HUES48 (cell line): ENCODE results near the gene POLD1.

ENCODE experiments used
- H3K27ac ChIP-seq: one replicate; pipeline ENCODE4 v1.7.0; 2013; ENCODE audit warnings: low read depth, low read length, inconsistent platforms
- H3K27me3 ChIP-seq: 2 replicates; pipeline ENCODE4 v1.6.1; 2013; ENCODE audit warnings: mild to moderate bottlenecking, low read length; ENCODE audit not compliant: control insufficient read depth, insufficient read depth
- H3K36me3 ChIP-seq: 2 replicates; pipeline ENCODE4 v1.6.1; 2013; ENCODE audit warnings: low read length; ENCODE audit not compliant: control insufficient read depth, insufficient read depth
- H3K4me1 ChIP-seq: 2 replicates; pipeline ENCODE4 v1.6.1; 2013; ENCODE audit warnings: mild to moderate bottlenecking, low read length; ENCODE audit not compliant: control insufficient read depth, insufficient read depth
- H3K4me3 ChIP-seq: 2 replicates; pipeline ENCODE4 v1.5.1; 2013; ENCODE audit warnings: mild to moderate bottlenecking, low read depth, low read length
- H3K9ac ChIP-seq: 2 replicates; pipeline ENCODE4 v1.6.1; 2013; ENCODE audit warnings: mild to moderate bottlenecking, low read depth, low read length, moderate library complexity
- H3K9me3 ChIP-seq: 2 replicates; pipeline ENCODE4 v1.6.1; 2013; ENCODE audit warnings: low read length; ENCODE audit not compliant: control insufficient read depth, insufficient read depth

POLD1 gene

DNA sequence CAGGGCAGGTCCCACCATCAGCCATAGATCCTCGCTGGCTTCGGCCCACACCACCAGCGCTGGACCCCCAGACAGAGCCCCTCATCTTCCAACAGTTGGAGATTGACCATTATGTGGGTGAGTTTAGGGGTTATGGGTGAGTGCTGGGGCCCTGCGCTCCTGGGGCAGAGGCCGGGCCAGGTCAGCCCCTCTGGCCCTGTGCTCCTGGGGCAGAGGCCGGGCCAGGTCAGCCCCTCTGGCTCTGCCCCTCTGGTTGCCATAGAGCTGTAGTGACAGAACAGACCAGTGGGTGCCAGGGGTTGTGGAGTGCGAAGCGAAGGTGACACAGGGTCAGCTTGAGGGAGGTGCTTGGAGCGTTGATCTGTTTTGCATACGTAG lies 15.2 kb downstream of the POLD1 start:
- no peaks in the 10 kb centered on the region for H3K4me1 ChIP-seq
- no peak overlapping the region for H3K27ac ChIP-seq

DNA sequence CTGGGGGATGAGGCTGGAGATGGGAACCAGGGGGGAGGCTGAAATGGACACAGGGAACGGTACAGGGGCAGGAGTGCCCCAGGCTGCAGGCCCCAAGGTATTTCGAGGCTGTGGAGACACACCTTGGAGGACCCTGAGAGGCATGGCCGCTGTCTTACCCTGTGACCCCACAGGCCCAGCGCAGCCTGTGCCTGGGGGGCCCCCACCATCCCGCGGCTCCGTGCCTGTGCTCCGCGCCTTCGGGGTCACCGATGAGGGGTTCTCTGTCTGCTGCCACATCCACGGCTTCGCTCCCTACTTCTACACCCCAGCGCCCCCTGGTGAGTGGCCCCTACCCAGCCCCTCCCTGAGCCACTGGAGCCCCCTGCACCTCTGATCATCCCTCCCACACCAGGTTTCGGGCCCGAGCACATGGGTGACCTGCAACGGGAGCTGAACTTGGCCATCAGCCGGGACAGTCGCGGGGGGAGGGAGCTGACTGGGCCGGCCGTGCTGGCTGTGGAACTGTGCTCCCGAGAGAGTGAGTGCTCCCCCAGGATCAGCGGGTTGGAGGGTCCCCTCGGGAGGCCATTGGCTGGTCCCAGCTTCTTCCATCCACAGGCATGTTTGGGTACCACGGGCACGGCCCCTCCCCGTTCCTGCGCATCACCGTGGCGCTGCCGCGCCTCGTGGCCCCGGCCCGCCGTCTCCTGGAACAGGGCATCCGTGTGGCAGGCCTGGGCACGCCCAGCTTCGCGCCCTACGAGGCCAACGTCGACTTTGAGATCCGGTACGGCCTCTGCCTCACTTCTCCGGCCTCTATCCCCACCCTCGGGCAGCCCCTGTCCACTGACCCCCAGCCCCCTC lies 17.7 kb downstream of the POLD1 start:
- Histone ChIP-seq H3K27me3 (no peaks in the 10 kb centered on the region), H3K36me3 (peaks cover 55% of the 10 kb centered on the region), H3K9ac (no peak overlapping the region), H3K9me3 (no peaks in the 10 kb centered on the region), H3K4me1 (no peaks in the 10 kb centered on the region), H3K4me3 (no peak overlapping the region), H3K27ac (no peak overlapping the region)

More for the DNA sequence above, 15.2 kb downstream of the POLD1 start:
- H3K27me3 ChIP-seq: no peaks in the 10 kb centered on the region
- no peak overlapping the region for H3K4me3 ChIP-seq
- no peak overlapping the region for H3K9ac ChIP-seq
- H3K36me3 ChIP-seq: peaks cover 37% of the 10 kb centered on the region
- no peaks in the 10 kb centered on the region for H3K9me3 ChIP-seq

DNA sequence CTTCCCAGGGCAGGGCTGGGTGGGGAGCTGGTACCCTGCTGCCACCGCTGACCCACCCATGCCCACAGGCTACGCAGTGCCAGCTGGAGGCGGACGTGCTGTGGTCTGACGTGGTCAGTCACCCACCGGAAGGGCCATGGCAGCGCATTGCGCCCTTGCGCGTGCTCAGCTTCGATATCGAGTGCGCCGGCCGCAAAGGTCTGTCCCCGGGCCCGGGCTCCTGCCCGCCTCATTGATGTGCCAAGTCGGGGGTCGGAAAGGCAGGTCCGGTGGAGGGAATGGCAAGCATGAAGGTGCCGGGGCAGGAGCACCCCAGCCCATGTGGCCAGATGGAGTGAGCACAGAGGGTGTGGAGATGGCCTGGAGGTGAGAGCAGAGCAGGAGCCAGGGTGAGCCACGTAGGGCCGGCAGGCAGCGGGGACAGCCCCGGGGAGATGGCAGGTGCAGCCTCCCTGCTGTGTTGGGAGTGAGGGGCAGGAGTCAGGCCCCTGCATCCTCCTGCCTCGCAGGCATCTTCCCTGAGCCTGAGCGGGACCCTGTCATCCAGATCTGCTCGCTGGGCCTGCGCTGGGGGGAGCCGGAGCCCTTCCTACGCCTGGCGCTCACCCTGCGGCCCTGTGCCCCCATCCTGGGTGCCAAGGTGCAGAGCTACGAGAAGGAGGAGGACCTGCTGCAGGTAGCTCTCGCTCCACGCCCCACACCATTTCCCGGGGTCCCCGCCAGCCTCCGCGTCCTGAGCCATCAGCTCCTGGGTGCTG lies 18.6 kb downstream of the POLD1 start:
- Histone ChIP-seq H3K27ac (no peak overlapping the region), H3K9me3 (no peaks in the 10 kb centered on the region), H3K36me3 (peaks cover 60% of the 10 kb centered on the region)

DNA sequence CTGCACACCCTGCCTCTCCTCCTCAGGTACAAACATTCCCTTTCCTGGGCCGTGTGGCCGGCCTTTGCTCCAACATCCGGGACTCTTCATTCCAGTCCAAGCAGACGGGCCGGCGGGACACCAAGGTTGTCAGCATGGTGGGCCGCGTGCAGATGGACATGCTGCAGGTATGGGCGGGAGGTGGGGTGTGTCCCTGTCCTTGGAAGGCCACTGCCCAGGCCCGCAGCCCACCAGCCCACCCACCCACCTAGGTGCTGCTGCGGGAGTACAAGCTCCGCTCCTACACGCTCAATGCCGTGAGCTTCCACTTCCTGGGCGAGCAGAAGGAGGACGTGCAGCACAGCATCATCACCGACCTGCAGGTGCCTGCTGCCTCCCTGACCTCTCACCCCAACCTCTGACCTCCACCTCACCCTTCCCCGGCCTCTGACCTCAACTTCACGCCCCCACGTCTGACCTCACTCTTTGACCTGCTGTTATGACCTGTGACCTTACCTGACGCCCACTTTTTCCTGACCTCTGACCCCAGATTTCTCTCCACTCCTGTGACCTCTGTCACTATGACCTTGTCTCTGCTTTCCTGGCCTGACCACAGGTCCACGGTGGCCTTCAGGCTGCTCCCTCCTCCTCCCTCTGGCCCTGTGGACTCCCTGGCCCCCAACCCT lies 22.1 kb downstream of the POLD1 start:
- Histone ChIP-seq H3K4me3 (no peak overlapping the region), H3K4me1 (no peaks in the 10 kb centered on the region), H3K9ac (no peak overlapping the region), H3K36me3 (peaks cover 78% of the 10 kb centered on the region), H3K27me3 (no peaks in the 10 kb centered on the region), H3K27ac (no peak overlapping the region), H3K9me3 (no peaks in the 10 kb centered on the region)

More for the DNA sequence above, 18.6 kb downstream of the POLD1 start:
- Histone ChIP-seq H3K27me3 (no peaks in the 10 kb centered on the region), H3K4me1 (no peaks in the 10 kb centered on the region), H3K4me3 (no peak overlapping the region), H3K9ac (no peak overlapping the region)

DNA sequence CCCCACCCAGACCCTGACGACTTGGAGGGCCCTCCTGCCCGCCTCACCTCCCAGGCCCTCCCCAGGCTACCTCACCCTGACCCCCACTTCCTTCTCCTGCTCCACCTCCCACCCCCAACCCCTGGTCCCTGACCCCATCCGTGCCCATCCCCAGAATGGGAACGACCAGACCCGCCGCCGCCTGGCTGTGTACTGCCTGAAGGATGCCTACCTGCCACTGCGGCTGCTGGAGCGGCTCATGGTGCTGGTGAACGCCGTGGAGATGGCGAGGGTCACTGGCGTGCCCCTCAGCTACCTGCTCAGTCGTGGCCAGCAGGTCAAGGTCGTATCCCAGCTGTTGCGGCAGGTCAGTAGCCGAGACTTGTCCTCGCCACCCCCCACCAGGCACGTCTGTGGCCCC lies 22.7 kb downstream of the POLD1 start:
- no peak overlapping the region for H3K27ac ChIP-seq
- no peak overlapping the region for H3K4me3 ChIP-seq
- H3K27me3 ChIP-seq: no peaks in the 10 kb centered on the region
- H3K9me3 ChIP-seq: no peaks in the 10 kb centered on the region
- no peak overlapping the region for H3K9ac ChIP-seq
- H3K4me1 ChIP-seq: no peaks in the 10 kb centered on the region
- peaks cover 77% of the 10 kb centered on the region for H3K36me3 ChIP-seq

DNA sequence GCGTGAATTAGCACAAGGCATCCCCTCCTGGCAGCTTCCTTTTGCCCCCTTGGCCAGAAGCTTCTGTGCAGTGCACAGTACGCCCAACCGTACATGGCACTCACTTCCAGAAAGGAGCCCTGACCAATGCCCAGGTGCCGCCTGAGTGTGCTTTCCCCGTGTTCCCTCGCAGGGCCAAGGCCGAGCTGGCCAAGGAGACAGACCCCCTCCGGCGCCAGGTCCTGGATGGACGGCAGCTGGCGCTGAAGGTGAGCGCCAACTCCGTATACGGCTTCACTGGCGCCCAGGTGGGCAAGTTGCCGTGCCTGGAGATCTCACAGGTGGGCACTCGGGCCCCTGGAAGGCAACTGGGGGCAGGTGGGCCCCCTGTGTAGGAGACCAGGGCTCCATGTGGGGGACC lies 25.2 kb downstream of the POLD1 start:
- Histone ChIP-seq H3K4me1 (no peaks in the 10 kb centered on the region), H3K4me3 (no peak overlapping the region), H3K36me3 (peaks cover 71% of the 10 kb centered on the region), H3K27ac (no peak overlapping the region), H3K9ac (no peak overlapping the region), H3K27me3 (no peaks in the 10 kb centered on the region), H3K9me3 (no peaks in the 10 kb centered on the region)

DNA sequence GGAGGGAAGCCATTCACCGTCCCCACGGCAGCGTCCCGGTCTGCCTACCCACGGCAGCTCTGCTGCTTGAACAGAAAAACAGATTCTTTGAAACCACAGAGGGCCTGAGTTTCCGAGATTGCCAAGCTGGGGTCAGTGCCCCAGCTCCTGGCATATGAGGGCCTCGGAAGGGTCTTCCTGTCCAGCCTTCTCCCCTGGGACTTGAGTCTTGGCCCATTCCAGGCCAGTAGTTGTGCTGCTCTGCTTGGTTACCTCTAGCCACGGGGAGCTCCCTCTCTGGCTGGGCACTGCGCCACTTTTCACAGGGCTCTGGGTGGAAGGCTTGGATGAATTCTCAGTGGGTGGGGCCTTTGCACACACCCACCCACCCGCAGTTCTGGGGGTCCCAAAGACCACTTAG lies 26.0 kb downstream of the POLD1 start:
- Histone ChIP-seq H3K27ac (no peak overlapping the region), H3K4me3 (no peak overlapping the region), H3K9me3 (no peaks in the 10 kb centered on the region), H3K4me1 (no peaks in the 10 kb centered on the region), H3K36me3 (peaks cover 69% of the 10 kb centered on the region), H3K27me3 (no peaks in the 10 kb centered on the region), H3K9ac (no peak overlapping the region)

DNA sequence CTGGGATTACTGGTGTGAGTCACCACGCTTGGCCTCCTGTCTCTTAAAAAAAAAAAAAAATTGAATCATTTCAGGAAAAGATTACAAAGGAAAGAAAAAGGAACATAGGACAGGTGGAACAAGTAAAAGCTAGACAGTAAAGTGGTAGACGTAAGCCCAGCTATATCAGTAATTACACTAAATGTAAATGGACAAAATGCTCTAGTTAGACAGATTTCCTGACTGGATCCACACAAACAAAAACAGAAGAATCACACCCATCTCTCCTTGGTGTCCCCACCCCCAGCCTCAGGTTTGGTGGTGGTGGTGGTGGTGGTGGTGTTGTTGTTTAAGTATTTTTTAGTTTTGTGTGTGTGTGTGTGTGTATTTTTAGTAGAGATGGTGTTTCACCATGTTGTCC lies 28.3 kb downstream of the POLD1 start:
- H3K9me3 ChIP-seq: no peaks in the 10 kb centered on the region
- no peak overlapping the region for H3K4me3 ChIP-seq
- H3K9ac ChIP-seq: no peak overlapping the region
- peaks cover 51% of the 10 kb centered on the region for H3K36me3 ChIP-seq
- H3K4me1 ChIP-seq: no peaks in the 10 kb centered on the region
- no peaks in the 10 kb centered on the region for H3K27me3 ChIP-seq
- H3K27ac ChIP-seq: no peak overlapping the region

DNA sequence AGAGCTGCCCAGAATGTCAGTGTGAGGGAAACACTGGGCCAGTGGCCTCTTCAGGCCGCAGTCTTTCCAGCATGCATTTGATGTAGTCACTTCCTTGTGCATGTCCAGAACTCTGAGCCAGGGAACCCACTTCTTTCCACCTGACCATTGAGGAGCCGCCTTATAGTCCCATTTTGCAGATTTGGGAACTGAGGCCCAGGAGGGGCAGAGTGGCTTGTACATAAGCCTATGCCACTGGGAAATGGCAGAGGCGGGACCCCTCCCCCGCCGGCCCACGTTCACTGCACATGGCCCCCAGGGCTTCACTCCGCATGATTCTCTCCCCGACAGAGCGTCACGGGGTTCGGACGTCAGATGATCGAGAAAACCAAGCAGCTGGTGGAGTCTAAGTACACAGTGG lies 28.9 kb downstream of the POLD1 start:
- no peaks in the 10 kb centered on the region for H3K9me3 ChIP-seq
- H3K4me3 ChIP-seq: no peak overlapping the region
- H3K9ac ChIP-seq: no peak overlapping the region
- H3K27me3 ChIP-seq: no peaks in the 10 kb centered on the region
- no peaks in the 10 kb centered on the region for H3K4me1 ChIP-seq
- H3K27ac ChIP-seq: no peak overlapping the region
- H3K36me3 ChIP-seq: peaks cover 48% of the 10 kb centered on the region

DNA sequence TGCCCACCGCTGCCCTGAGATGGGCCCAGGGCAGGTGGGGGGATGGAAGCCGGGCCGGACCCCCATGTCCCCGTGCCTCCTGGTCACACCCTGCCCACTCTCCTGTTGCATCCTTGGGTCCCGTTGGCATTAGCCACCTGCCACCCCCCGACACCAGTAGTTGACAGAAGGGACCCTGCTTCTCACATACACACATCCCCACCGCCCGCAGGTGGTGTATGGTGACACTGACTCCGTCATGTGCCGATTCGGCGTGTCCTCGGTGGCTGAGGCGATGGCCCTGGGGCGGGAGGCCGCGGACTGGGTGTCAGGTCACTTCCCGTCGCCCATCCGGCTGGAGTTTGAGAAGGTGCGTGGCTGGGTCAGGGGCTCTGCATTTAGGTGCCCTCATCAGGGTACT lies 29.4 kb downstream of the POLD1 start:
- Histone ChIP-seq H3K9ac (no peak overlapping the region), H3K9me3 (no peaks in the 10 kb centered on the region), H3K27ac (no peak overlapping the region), H3K36me3 (peaks cover 45% of the 10 kb centered on the region), H3K4me1 (no peaks in the 10 kb centered on the region), H3K4me3 (no peak overlapping the region), H3K27me3 (no peaks in the 10 kb centered on the region)
